Measurements from ENCODE around the gene MORF4L1.
"Not testable (repeated sequence)": the region's sequence is repeated elsewhere in the genome, so short reads cannot be mapped to it uniquely, and the experiment has no call there.

GRCh38 chr15:78876954-78877353 is 4.3 kb downstream of the MORF4L1 start:
- not testable (repeated sequence) for TF ChIP-seq CTCF (IDR thresholded peaks at IDR 0.05); POLR2AphosphoS5 (IDR thresholded peaks at IDR 0.05; ENCODE audit: low read depth, low read length); SIN3A (IDR thresholded peaks at IDR 0.05; ENCODE audit: borderline replicate concordance, insufficient read depth, low read depth, low read length)

Measured in Panc1 (cell line).